Neural cell (in vitro differentiated cells): ENCODE data around the gene TFF2.

ENCODE experiments used
- CTCF ChIP-seq: fragments of 450-650 bp; IDR thresholded peaks from 2 replicates; pipeline ENCODE4 v1.5.1; 2014; ENCODE audit warnings: antibody characterized with exemption, mild to moderate bottlenecking, moderate library complexity; ENCODE audit not compliant: poor library complexity, severe bottlenecking
- EP300 ChIP-seq: fragments of 450-650 bp; conservative IDR thresholded peaks from 2 replicates; pipeline ENCODE4 v1.6.1; 2014; ENCODE audit warnings: antibody characterized with exemption, mild to moderate bottlenecking, moderate library complexity; ENCODE audit not compliant: poor library complexity, severe bottlenecking
- POLR2AphosphoS5 ChIP-seq: IDR thresholded peaks from 2 replicates; pipeline ENCODE4 v1.6.1; 2012
- RAD21 ChIP-seq: fragments of 450-650 bp; conservative IDR thresholded peaks from 2 replicates; pipeline ENCODE4 v1.6.1; 2014; ENCODE audit warnings: antibody characterized with exemption, mild to moderate bottlenecking, moderate library complexity
- REST ChIP-seq: IDR thresholded peaks from 2 replicates; pipeline ENCODE4 v1.6.1; 2012; ENCODE audit warnings: borderline replicate concordance

DNA sequence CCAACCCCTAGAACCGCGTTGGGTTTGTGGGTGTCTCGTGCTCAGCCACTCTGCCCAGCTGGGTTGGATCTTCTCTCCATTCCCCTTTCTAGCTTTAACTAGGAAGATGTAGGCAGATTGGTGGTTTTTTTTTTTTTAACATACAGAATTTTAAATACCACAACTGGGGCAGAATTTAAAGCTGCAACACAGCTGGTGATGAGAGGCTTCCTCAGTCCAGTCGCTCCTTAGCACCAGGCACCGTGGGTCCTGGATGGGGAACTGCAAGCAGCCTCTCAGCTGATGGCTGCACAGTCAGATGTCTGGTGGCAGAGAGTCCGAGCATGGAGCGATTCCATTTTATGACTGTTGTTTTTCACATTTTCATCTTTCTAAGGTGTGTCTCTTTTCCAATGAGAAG, 54.3 kb downstream of the TFF2 start:
- TF ChIP-seq REST (no peak), EP300 (no peak), CTCF (no peak), RAD21 (no peak), POLR2AphosphoS5 (no peak)
